ENCODE measurements around the gene GULP1. TPM values are rescaled to one million over a fixed set of nuclear protein-coding genes. Genes with fewer than 3 reads are reported as not detected.

GULP1 gene
- total RNA-seq, 4 donors from 2014 or later = 27.1 to 49.0 (median 36.8) TPM

DNA sequence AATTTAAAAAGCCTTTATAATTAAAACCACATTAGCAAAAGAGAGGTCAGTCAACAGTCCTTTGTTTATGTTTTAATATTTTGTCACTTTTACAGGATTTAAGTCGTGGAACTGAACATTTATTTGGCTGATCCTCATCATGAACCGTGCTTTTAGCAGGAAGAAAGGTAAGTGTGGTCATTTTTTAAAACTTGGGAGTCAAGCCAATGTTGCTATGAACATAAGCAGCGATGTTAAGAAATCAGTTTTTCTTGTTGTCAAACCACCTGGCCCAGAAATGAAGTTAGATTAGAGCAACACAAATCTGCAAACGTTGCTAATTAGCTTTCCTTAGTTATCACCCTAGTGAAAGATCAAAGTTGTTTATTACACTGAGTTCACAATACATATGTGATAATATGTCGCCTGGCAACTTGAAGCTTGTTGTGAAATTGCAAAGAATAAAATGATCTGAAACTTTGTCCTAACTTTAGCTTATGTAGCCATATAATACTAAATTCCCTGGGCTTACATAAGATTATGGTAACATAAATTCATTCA is 186.0 kb downstream of the GULP1 start:
- H3K4me1 ChIP-seq = peaks cover 0 to 4% (median 0%) of the 10 kb centered on the region in 4 donors
- WGBS = 63% methylated on average over 5 of the region's 5 CpGs
- no peak for DNase-seq (ENCODE audit: extremely low spot score)
- H3K27ac ChIP-seq (replicated peaks in 1 of 4) = no peak overlapping the region
- no peak overlapping the region for H3K4me3 ChIP-seq
- H3K9me3 ChIP-seq = no peaks in the 10 kb centered on the region
- H3K36me3 ChIP-seq = no peaks in the 10 kb centered on the region
- H3K27me3 ChIP-seq = no peaks in the 10 kb centered on the region
- TF ChIP-seq POLR2AphosphoS5 (IDR thresholded peaks at IDR 0.05) (no peak), EP300 (IDR thresholded peaks at IDR 0.05) (no peak)
- TF ChIP-seq, protein P1, sequence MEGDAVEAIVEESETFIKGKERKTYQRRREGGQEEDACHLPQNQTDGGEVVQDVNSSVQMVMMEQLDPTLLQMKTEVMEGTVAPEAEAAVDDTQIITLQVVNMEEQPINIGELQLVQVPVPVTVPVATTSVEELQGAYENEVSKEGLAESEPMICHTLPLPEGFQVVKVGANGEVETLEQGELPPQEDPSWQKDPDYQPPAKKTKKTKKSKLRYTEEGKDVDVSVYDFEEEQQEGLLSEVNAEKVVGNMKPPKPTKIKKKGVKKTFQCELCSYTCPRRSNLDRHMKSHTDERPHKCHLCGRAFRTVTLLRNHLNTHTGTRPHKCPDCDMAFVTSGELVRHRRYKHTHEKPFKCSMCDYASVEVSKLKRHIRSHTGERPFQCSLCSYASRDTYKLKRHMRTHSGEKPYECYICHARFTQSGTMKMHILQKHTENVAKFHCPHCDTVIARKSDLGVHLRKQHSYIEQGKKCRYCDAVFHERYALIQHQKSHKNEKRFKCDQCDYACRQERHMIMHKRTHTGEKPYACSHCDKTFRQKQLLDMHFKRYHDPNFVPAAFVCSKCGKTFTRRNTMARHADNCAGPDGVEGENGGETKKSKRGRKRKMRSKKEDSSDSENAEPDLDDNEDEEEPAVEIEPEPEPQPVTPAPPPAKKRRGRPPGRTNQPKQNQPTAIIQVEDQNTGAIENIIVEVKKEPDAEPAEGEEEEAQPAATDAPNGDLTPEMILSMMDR (IDR thresholded peaks at IDR 0.05) = no peak
- intact Hi-C loops (cut with DNase I) = no loop called here

DNA sequence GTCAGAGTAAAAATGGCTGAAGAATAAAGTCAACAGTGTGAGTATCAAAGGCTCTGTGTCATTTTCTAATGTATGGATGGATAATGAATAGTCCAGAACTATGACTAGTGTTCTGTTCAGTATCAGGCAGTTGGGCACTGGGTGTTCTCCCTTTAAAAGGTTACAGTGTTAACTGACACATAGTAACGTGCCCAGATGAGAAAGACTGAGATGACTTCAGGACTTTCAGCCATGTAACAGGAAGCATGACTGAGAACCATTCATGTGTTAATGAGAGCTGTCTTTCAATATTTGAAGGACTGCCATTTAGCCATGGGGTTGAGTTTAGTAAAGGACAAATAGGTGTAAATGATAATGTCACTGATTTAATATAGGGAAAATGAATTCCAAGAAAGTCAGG is 187.1 kb downstream of the GULP1 start:
- no peaks in the 10 kb centered on the region for H3K36me3 ChIP-seq
- no peak for DNase-seq (ENCODE audit: extremely low spot score)
- no peak overlapping the region for H3K4me3 ChIP-seq
- intact Hi-C loops (cut with DNase I) = no loop called here
- no peaks in the 10 kb centered on the region for H3K9me3 ChIP-seq
- no peak for TF ChIP-seq POLR2A (IDR thresholded peaks at IDR 0.05; ENCODE audit: low read depth)
- TF ChIP-seq POLR2AphosphoS5 (IDR thresholded peaks at IDR 0.05) = no peak
- no peak for TF ChIP-seq EP300 (IDR thresholded peaks at IDR 0.05)
- TF ChIP-seq, protein P1 (IDR thresholded peaks at IDR 0.05) = no peak
- 50% methylated on average over 1 of the region's 1 CpG for WGBS
- H3K27ac ChIP-seq (replicated peaks in 1 of 4) = no peak overlapping the region
- no peaks in the 10 kb centered on the region for H3K27me3 ChIP-seq
- H3K4me1 ChIP-seq = peaks cover 0 to 4% (median 0%) of the 10 kb centered on the region in 4 donors

DNA sequence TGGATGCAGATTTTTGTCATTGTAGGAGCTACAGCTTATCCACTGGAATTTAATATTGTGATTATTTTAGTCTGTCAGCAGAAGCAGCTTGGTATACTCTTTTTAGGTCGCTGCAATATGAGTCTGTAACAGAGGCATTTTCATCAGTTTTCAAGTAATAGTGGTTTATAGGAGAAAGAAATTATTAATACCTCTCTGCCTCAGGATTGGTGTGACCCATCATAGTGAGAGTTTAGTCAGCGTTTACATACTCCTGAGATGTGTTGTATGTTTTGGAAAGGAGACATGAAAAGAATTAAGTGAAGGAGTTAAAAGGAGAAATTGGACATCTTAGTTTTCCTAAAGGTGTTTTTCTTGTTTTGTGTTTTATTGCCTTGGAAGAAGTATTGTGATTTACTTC is 189.8 kb downstream of the GULP1 start:
- WGBS = 90% methylated on average over 2 of the region's 2 CpGs
- Histone ChIP-seq H3K36me3 (no peaks in the 10 kb centered on the region), H3K9me3 (no peaks in the 10 kb centered on the region), H3K4me1 (peaks cover 0 to 8% (median 5%) of the 10 kb centered on the region in 4 donors), H3K27ac (replicated peaks in 1 of 4) (no peak overlapping the region), H3K4me3 (no peak overlapping the region), H3K27me3 (no peaks in the 10 kb centered on the region)
- TF ChIP-seq, protein P1 (IDR thresholded peaks at IDR 0.05) = no peak
- TF ChIP-seq POLR2AphosphoS5 (IDR thresholded peaks at IDR 0.05) (no peak), EP300 (IDR thresholded peaks at IDR 0.05) (no peak), POLR2A (IDR thresholded peaks at IDR 0.05; ENCODE audit: low read depth) (no peak)
- intact Hi-C loops (cut with DNase I) = no loop called here
- no peak for DNase-seq (ENCODE audit: extremely low spot score)

DNA sequence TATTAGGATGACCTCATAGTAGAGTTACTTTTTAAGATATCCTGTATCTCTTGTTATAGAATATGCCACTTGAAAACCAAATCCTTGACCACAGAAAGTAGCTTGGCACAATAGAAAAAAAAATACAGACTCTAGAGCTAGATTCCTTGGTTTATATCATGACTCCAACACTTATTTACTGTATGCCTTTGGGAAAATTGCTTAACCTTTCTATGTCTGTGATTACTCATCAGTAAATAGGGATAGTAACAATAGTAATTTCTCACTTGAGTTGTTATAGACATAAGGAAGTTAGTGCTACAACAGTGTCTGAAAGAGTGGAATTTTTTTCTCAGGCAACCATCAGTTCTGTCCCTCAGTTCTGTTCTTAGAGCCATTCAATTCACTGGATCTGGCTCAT is 193.8 kb downstream of the GULP1 start:
- Histone ChIP-seq H3K9me3 (no peaks in the 10 kb centered on the region), H3K27ac (replicated peaks in 1 of 4) (no peak overlapping the region), H3K4me1 (peaks cover 0 to 7% (median 3%) of the 10 kb centered on the region in 4 donors), H3K36me3 (no peaks in the 10 kb centered on the region), H3K27me3 (no peaks in the 10 kb centered on the region), H3K4me3 (no peak overlapping the region)
- TF ChIP-seq POLR2A (IDR thresholded peaks at IDR 0.05; ENCODE audit: low read depth) (no peak), POLR2AphosphoS5 (IDR thresholded peaks at IDR 0.05) (no peak), EP300 (IDR thresholded peaks at IDR 0.05) (no peak)
- TF ChIP-seq, protein P1 (IDR thresholded peaks at IDR 0.05) = no peak
- DNase-seq (ENCODE audit: extremely low spot score) = no peak
- intact Hi-C loops (cut with DNase I) = no loop called here

DNA sequence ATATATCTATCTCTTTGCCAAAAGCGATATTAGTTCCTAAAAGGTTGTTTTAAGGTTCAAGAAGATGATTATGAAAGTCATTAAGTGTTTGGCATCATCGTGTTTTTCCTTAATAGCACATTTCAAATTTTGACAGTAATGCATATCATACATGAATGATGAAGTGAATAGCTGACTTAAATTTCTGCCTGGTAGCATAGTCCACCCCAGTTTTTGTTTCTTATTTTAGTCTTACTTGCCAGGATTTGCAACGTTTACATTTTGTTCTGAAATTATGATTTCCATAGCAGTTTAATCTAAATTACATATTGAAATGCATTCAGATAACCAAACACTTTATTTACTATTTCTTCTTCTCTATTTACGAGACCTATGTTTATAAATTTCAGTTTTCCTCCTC is 201.1 kb downstream of the GULP1 start:
- no peak for TF ChIP-seq EP300 (IDR thresholded peaks at IDR 0.05)
- no peak for TF ChIP-seq POLR2A (IDR thresholded peaks at IDR 0.05; ENCODE audit: low read depth)
- TF ChIP-seq, protein P1 (IDR thresholded peaks at IDR 0.05) = no peak
- TF ChIP-seq POLR2AphosphoS5 (IDR thresholded peaks at IDR 0.05) = no peak
- no peaks in the 10 kb centered on the region for H3K4me1 ChIP-seq
- H3K9me3 ChIP-seq = no peaks in the 10 kb centered on the region
- 92% methylated on average over 4 of the region's 4 CpGs for WGBS
- no peak for DNase-seq (ENCODE audit: extremely low spot score)
- H3K27me3 ChIP-seq = no peaks in the 10 kb centered on the region
- intact Hi-C loops (cut with DNase I) = no loop called here
- no peaks in the 10 kb centered on the region for H3K36me3 ChIP-seq
- H3K27ac ChIP-seq (replicated peaks in 1 of 4) = no peak overlapping the region
- H3K4me3 ChIP-seq = no peak overlapping the region
